ENCODE results near the gene INTS13.

- TF ChIP-seq POLR2A (IDR thresholded peaks at IDR 0.05; ENCODE audit: low read depth, low read length) = no peak
- TF ChIP-seq TAF1 (IDR thresholded peaks at IDR 0.05; ENCODE audit: low read depth, low read length) = no peak
- TF ChIP-seq POLR2AphosphoS5 (IDR thresholded peaks at IDR 0.05; ENCODE audit: low read depth, low read length) = no peak
- no peak for TF ChIP-seq SPI1 (IDR thresholded peaks at IDR 0.05; ENCODE audit: low read depth, low read length)
- TF ChIP-seq POU2F2 (IDR thresholded peaks at IDR 0.05; ENCODE audit: low read depth, low read length) = no peak
Measured at GRCh38 chr12:26921886-26922285, 15.9 kb downstream of the INTS13 start.
